ENCODE measurements around the gene ATE1.
A peak's percentile ranks its signal among the peaks of the same experiment; 100 is the strongest.

ATE1 gene

GRCh38 chr10:121736315-121737130 is 191.3 kb downstream of the ATE1 start:
- no peak for DNase-seq (ENCODE audit: low read depth)
- TF ChIP-seq MYC (IDR thresholded peaks at IDR 0.05; ENCODE audit: low read depth, low read length) = no peak
- no peak for TF ChIP-seq MAX (IDR thresholded peaks at IDR 0.05; ENCODE audit: low read depth, low read length)
- no peak for TF ChIP-seq CTCF (IDR thresholded peaks at IDR 0.05; ENCODE audit: low read depth, low read length)
- H3K4me3 ChIP-seq (ENCODE audit: low read depth, low read length) = no peak overlapping the region

GRCh38 chr10:121735263-121735662 is 192.6 kb downstream of the ATE1 start:
- H3K4me3 ChIP-seq (ENCODE audit: low read depth, low read length) = no peak overlapping the region
- no peak for DNase-seq (ENCODE audit: low read depth)
- TF ChIP-seq POLR2A (IDR thresholded peaks at IDR 0.05; ENCODE audit: extremely low read depth, insufficient read length) (no peak), CTCF (IDR thresholded peaks at IDR 0.05; ENCODE audit: low read depth, low read length) (no peak)

GRCh38 chr10:121734589-121735045 is 193.2 kb downstream of the ATE1 start:
- peak; percentile 32 for DNase-seq (ENCODE audit: low read depth)
- no peak overlapping the region for H3K4me3 ChIP-seq (ENCODE audit: low read depth, low read length)
- TF ChIP-seq CTCF (IDR thresholded peaks at IDR 0.05; ENCODE audit: low read depth, low read length) (peak; percentile 79), MAX (IDR thresholded peaks at IDR 0.05; ENCODE audit: low read depth, low read length) (no peak), POLR2A (IDR thresholded peaks at IDR 0.05; ENCODE audit: extremely low read depth, insufficient read length) (no peak)

GRCh38 chr10:121732656-121733445 is 195.0 kb downstream of the ATE1 start:
- no peak for DNase-seq (ENCODE audit: low read depth)
- TF ChIP-seq CTCF (IDR thresholded peaks at IDR 0.05; ENCODE audit: low read depth, low read length) (no peak), MYC (IDR thresholded peaks at IDR 0.05; ENCODE audit: low read depth, low read length) (no peak), POLR2A (IDR thresholded peaks at IDR 0.05; ENCODE audit: extremely low read depth, insufficient read length) (no peak), MAX (IDR thresholded peaks at IDR 0.05; ENCODE audit: low read depth, low read length) (no peak)
- H3K4me3 ChIP-seq (ENCODE audit: low read depth, low read length) = no peak overlapping the region

- no peak overlapping the region for H3K4me3 ChIP-seq (ENCODE audit: low read depth, low read length)
- TF ChIP-seq POLR2A (IDR thresholded peaks at IDR 0.05; ENCODE audit: extremely low read depth, insufficient read length) (no peak), CTCF (IDR thresholded peaks at IDR 0.05; ENCODE audit: low read depth, low read length) (no peak), MAX (IDR thresholded peaks at IDR 0.05; ENCODE audit: low read depth, low read length) (no peak), MYC (IDR thresholded peaks at IDR 0.05; ENCODE audit: low read depth, low read length) (no peak)
- no peak for DNase-seq (ENCODE audit: low read depth)
These were observed 195.7 kb downstream of the ATE1 start for GRCh38 chr10:121732172-121732571.
